Measurements from ENCODE around the gene GOLM1. TPM values are rescaled to one million over a fixed set of nuclear protein-coding genes. Genes with fewer than 3 reads are reported as not detected.

GOLM1 gene
- total RNA-seq, 1 experiment from 2014 or later = 71.6 TPM

- Histone ChIP-seq H3K9me3 (ENCODE audit: control insufficient read depth, low read depth, low read length) (no peaks in the 10 kb centered on the region), H3K56ac (ENCODE audit: insufficient read length, low read depth, low read length) (no peak overlapping the region), H3K79me1 (ENCODE audit: insufficient read depth, low read depth, low read length, poor library complexity, severe bottlenecking) (no peaks in the 10 kb centered on the region), H3K23ac (ENCODE audit: insufficient read length, low read depth, low read length) (no peak overlapping the region), H2BK120ac (ENCODE audit: low read depth, low read length, poor library complexity, severe bottlenecking) (no peak overlapping the region), H2AK5ac (ENCODE audit: insufficient read length, low read length) (no peak overlapping the region), H2BK20ac (ENCODE audit: low read depth, low read length, poor library complexity, severe bottlenecking) (no peak overlapping the region), H2BK15ac (ENCODE audit: low read depth, low read length) (no peak overlapping the region), H3K4me1 (ENCODE audit: insufficient read depth, low read length) (no peaks in the 10 kb centered on the region), H3K27me3 (ENCODE audit: insufficient read depth, low read length) (no peaks in the 10 kb centered on the region), H2AFZ (ENCODE audit: low read length) (no peak overlapping the region), H3K9ac (ENCODE audit: extremely low read depth, insufficient read length, low read length) (no peak overlapping the region), H3K18ac (ENCODE audit: insufficient read length, low read depth, low read length) (no peak overlapping the region), H2BK12ac (ENCODE audit: insufficient read length, low read depth, low read length) (no peak overlapping the region), H4K5ac (ENCODE audit: insufficient read length, low read depth, low read length) (no peak overlapping the region), H3K27ac (ENCODE audit: insufficient read length, low read depth, low read length) (no peak overlapping the region), H4K91ac (ENCODE audit: insufficient read length, low read depth, low read length) (no peak overlapping the region), H4K20me1 (ENCODE audit: control insufficient read depth, insufficient read depth, insufficient read length) (no peaks in the 10 kb centered on the region), H3K4me2 (ENCODE audit: insufficient read depth, insufficient read length, low read length) (no peak overlapping the region), H3K23me2 (ENCODE audit: insufficient read length, low read depth, low read length, poor library complexity, severe bottlenecking) (no peaks in the 10 kb centered on the region), H3T11ph (ENCODE audit: low read length) (no peak overlapping the region), H2BK5ac (ENCODE audit: insufficient read length, low read length) (no peak overlapping the region), H4K8ac (replicated peaks; ENCODE audit: insufficient read length, low read depth, low read length) (no peak overlapping the region), H3K4ac (ENCODE audit: low read depth, low read length) (no peak overlapping the region), H3K79me2 (ENCODE audit: insufficient read depth, low read length) (no peaks in the 10 kb centered on the region), H3K14ac (ENCODE audit: insufficient read depth, low read length) (no peak overlapping the region)
- no CpG with 5 or more reads among the region's 12 CpGs for WGBS (ENCODE audit: extremely low coverage, insufficient read length, low lambda C conversion rate)
- peaks cover 3 to 13% of the 10 kb centered on the region in 2 experiments; a peak in 3 of 4 replicates for H3K4me1 Mint-ChIP-seq
- peak overlapping the region in 1 of 3 experiments; percentile 11; a peak in 1 of 7 replicates for H3K27ac Mint-ChIP-seq
- no peaks in the 10 kb centered on the region; a peak in 1 of 5 replicates for H3K9me3 Mint-ChIP-seq
- TF ChIP-seq CTCF (conservative IDR thresholded peaks at IDR 0.05) = no peak
- peaks cover 19 to 39% (median 36%) of the 10 kb centered on the region in 3 experiments; a peak in 6 of 7 replicates for H3K36me3 Mint-ChIP-seq (ENCODE audit: insufficient read depth in 1 of 3, low read depth in 3 of 3)
- DNase-seq = no peak
- H3K27me3 Mint-ChIP-seq (ENCODE audit: low read depth) = no peaks in the 10 kb centered on the region
- no peak overlapping the region for H3K4me3 Mint-ChIP-seq
Measured at GRCh38 chr9:86039991-86040860, 59.1 kb downstream of the GOLM1 start.

Data from H9 (cell line).